Coronary artery (tissue), 2 donors: ENCODE measurements around the gene ZNF527.
"Not testable (repeated sequence)": the region's sequence is repeated elsewhere in the genome, so short reads cannot be mapped to it uniquely, and the experiment has no call there.

ENCODE experiments used
- DNase-seq: peaks from one replicate; pipeline ENCODE4 v3.0.0-alpha.2; 2017; ENCODE audit warnings: low spot score
- H3K27ac ChIP-seq, 2 donors: fragments of 200-600 bp; sonication (generic); one replicate each; pipeline ENCODE4 v1.5.1; 2016 to 2019
- H3K4me3 ChIP-seq: fragments of 200-600 bp; sonication (generic); 2 replicates; pipeline ENCODE4 v1.5.1; 2016; ENCODE audit warnings: mild to moderate bottlenecking, moderate library complexity
- CTCF ChIP-seq: fragments of 200-600 bp; sonication (generic); IDR thresholded peaks from one replicate; pipeline ENCODE4 v1.5.1; 2019; ENCODE audit warnings: antibody characterized with exemption

Gene ZNF527

GRCh38 chr19:37401078-37401477 lies 30.2 kb downstream of the ZNF527 start:
- H3K27ac ChIP-seq = no peak overlapping the region
- no peak overlapping the region for H3K4me3 ChIP-seq
- TF ChIP-seq CTCF = no peak
- DNase-seq = no peak

GRCh38 chr19:37403403-37403802 lies 32.5 kb downstream of the ZNF527 start:
- DNase-seq = no peak
- no peak overlapping the region for H3K27ac ChIP-seq
- TF ChIP-seq CTCF = no peak
- H3K4me3 ChIP-seq = no peak overlapping the region

GRCh38 chr19:37406140-37406846 lies 35.4 kb downstream of the ZNF527 start:
- H3K27ac ChIP-seq, DNase-seq, H3K4me3 ChIP-seq: not testable (repeated sequence)

- TF ChIP-seq CTCF = no peak
These were observed 41.8 kb downstream of the ZNF527 start for GRCh38 chr19:37412700-37413099.

GRCh38 chr19:37413313-37414084 lies 42.6 kb downstream of the ZNF527 start:
- DNase-seq = no peak
- Histone ChIP-seq H3K27ac (no peak overlapping the region), H3K4me3 (peak overlapping the region; percentile 16)
- no peak for TF ChIP-seq CTCF

More at GRCh38 chr19:37412700-37413099, 41.8 kb downstream of the ZNF527 start:
- Histone ChIP-seq H3K27ac (no peak overlapping the region), H3K4me3 (peak overlapping the region; percentile 26)
- no peak for DNase-seq
